Measurements from ENCODE around the gene SDK2.

The SDK2 gene

DNA sequence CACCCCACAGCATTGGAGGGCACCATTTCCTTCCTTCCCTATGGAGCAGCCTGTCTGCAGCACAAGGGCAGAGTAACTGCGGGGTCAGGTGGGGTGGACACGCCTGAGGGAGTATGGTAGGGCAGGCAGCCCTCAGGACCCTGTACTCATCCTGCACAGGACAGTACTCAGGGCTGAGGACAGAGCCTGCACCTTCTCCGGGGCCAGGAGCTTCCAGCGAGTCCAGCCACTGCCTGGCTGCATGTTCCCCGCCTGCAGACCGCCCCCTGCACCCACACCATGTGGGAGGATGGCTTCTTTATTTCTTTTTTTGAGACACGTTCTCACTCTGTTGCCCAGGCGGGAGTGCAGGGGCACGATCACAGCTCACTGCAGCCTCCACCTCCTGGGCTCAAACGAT lies 284.9 kb downstream of the SDK2 start:
- Histone ChIP-seq H3K9me3 (ENCODE audit: control insufficient read depth, insufficient read depth, low read depth, low read length) (no peaks in the 10 kb centered on the region), H3K36me3 (ENCODE audit: control insufficient read depth in 2 of 2, insufficient read depth in 1 of 2, low read length in 2 of 2) (no peaks in the 10 kb centered on the region), H3K4me3 (ENCODE audit: low read depth, low read length) (no peak overlapping the region), H3K4me1 (ENCODE audit: control insufficient read depth, insufficient read depth, low read length) (no peaks in the 10 kb centered on the region), H3K27ac (ENCODE audit: extremely low read depth, low read depth, low read length) (no peak overlapping the region)
- ChIA-PET CTCF (interaction anchor here (0.5 to 1.1 kb wide), 5 partner anchors 10 to 802 kb away, joined by 3 read pairs; no protein-coding TSS in a partner anchor), POLR2A (no interaction called here)
- TF ChIP-seq REPIN1 (tag by site-specific recombination; IDR thresholded peaks at IDR 0.05; ENCODE audit: low read depth) (no peak), EGR2 (tag by site-specific recombination; IDR thresholded peaks at IDR 0.05; ENCODE audit: low read depth) (peak; percentile 64), HOXC10 (CRISPR knock-in tag; IDR thresholded peaks at IDR 0.05) (no peak), ZNF654 (tag by site-specific recombination; IDR thresholded peaks at IDR 0.05; ENCODE audit: low read depth) (no peak), ZFHX2 (tag by site-specific recombination; conservative IDR thresholded peaks at IDR 0.05) (peak; percentile 78), ZNF292 (tag by site-specific recombination; IDR thresholded peaks at IDR 0.05; ENCODE audit: borderline replicate concordance, low read depth) (no peak), GLIS1 (tag by site-specific recombination; IDR thresholded peaks at IDR 0.05) (peak; percentile 3; the same call in 1 of the 2 replicates), ZNF670 (tag by site-specific recombination; IDR thresholded peaks at IDR 0.05; ENCODE audit: low read depth) (no peak), ZNF837 (tag by site-specific recombination; IDR thresholded peaks at IDR 0.05) (no peak)

DNA sequence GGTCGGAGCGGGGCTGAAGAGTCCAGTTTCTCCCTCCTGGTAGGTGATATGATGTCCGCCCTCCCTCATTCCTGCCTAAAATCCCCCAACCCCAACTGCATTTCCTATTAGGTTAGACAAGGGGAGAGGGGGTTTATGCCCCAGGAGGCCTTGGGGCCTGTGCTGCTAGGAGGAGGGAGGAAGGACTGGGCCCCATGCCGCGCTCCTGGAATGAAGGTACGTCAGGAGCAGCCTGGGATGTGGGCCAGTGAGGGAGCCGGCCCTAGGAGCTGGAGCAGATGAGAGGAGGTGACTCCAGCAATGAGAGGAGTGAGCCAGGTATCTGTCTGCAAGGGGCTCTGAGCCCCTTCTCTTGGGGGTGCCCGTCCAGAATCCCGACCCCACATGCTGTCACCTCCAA lies 285.6 kb downstream of the SDK2 start:
- Histone ChIP-seq H3K27ac (ENCODE audit: extremely low read depth, low read depth, low read length) (no peak overlapping the region), H3K36me3 (ENCODE audit: control insufficient read depth in 2 of 2, insufficient read depth in 1 of 2, low read length in 2 of 2) (no peaks in the 10 kb centered on the region), H3K4me3 (ENCODE audit: low read depth, low read length) (no peak overlapping the region), H3K4me1 (ENCODE audit: control insufficient read depth, insufficient read depth, low read length) (no peaks in the 10 kb centered on the region), H3K9me3 (ENCODE audit: control insufficient read depth, insufficient read depth, low read depth, low read length) (no peaks in the 10 kb centered on the region)
- ChIA-PET POLR2A (no interaction called here), CTCF (interaction anchor here (0.9 kb wide), 1 partner anchor 15 kb away, joined by 3 read pairs; no protein-coding TSS in a partner anchor)
- TF ChIP-seq FEZF1 (tag by site-specific recombination; IDR thresholded peaks at IDR 0.05), result no peak
- no peak for TF ChIP-seq ZNF530 (tag by site-specific recombination; IDR thresholded peaks at IDR 0.05; ENCODE audit: low read depth)
- TF ChIP-seq ZNF184 (tag by site-specific recombination; IDR thresholded peaks at IDR 0.05), result no peak
- TF ChIP-seq WT1 (tag by site-specific recombination; IDR thresholded peaks at IDR 0.05), result no peak
- TF ChIP-seq, protein P1, sequence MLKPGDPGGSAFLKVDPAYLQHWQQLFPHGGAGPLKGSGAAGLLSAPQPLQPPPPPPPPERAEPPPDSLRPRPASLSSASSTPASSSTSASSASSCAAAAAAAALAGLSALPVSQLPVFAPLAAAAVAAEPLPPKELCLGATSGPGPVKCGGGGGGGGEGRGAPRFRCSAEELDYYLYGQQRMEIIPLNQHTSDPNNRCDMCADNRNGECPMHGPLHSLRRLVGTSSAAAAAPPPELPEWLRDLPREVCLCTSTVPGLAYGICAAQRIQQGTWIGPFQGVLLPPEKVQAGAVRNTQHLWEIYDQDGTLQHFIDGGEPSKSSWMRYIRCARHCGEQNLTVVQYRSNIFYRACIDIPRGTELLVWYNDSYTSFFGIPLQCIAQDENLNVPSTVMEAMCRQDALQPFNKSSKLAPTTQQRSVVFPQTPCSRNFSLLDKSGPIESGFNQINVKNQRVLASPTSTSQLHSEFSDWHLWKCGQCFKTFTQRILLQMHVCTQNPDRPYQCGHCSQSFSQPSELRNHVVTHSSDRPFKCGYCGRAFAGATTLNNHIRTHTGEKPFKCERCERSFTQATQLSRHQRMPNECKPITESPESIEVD (tag by site-specific recombination; IDR thresholded peaks at IDR 0.05), result no peak
- TF ChIP-seq ZNF266 (tag by site-specific recombination; IDR thresholded peaks at IDR 0.05; ENCODE audit: low read depth), result no peak
- TF ChIP-seq ZNF785 (tag by site-specific recombination; IDR thresholded peaks at IDR 0.05), result no peak
- TF ChIP-seq HOXC10 (CRISPR knock-in tag; IDR thresholded peaks at IDR 0.05), result no peak
- TF ChIP-seq ZNF292 (tag by site-specific recombination; IDR thresholded peaks at IDR 0.05; ENCODE audit: borderline replicate concordance, low read depth), result no peak
- TF ChIP-seq ZNF510 (tag by site-specific recombination; IDR thresholded peaks at IDR 0.05; ENCODE audit: insufficient replicate concordance), result no peak
- no peak for TF ChIP-seq SALL2 (tag by site-specific recombination; IDR thresholded peaks at IDR 0.05; ENCODE audit: borderline replicate concordance)
- TF ChIP-seq ZNF350 (tag by site-specific recombination; IDR thresholded peaks at IDR 0.05), result no peak
- TF ChIP-seq ZNF654 (tag by site-specific recombination; IDR thresholded peaks at IDR 0.05; ENCODE audit: low read depth), result no peak
- TF ChIP-seq ZNF629 (tag by site-specific recombination; IDR thresholded peaks at IDR 0.05), result no peak
- TF ChIP-seq ZNF473 (tag by site-specific recombination; IDR thresholded peaks at IDR 0.05), result no peak
- TF ChIP-seq ZNF391 (tag by site-specific recombination; IDR thresholded peaks at IDR 0.05; ENCODE audit: borderline replicate concordance, low read depth), result no peak
- TF ChIP-seq, protein P2, sequence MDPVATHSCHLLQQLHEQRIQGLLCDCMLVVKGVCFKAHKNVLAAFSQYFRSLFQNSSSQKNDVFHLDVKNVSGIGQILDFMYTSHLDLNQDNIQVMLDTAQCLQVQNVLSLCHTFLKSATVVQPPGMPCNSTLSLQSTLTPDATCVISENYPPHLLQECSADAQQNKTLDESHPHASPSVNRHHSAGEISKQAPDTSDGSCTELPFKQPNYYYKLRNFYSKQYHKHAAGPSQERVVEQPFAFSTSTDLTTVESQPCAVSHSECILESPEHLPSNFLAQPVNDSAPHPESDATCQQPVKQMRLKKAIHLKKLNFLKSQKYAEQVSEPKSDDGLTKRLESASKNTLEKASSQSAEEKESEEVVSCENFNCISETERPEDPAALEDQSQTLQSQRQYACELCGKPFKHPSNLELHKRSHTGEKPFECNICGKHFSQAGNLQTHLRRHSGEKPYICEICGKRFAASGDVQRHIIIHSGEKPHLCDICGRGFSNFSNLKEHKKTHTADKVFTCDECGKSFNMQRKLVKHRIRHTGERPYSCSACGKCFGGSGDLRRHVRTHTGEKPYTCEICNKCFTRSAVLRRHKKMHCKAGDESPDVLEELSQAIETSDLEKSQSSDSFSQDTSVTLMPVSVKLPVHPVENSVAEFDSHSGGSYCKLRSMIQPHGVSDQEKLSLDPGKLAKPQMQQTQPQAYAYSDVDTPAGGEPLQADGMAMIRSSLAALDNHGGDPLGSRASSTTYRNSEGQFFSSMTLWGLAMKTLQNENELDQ (tag by site-specific recombination; IDR thresholded peaks at IDR 0.05; ENCODE audit: low read depth), result no peak
- TF ChIP-seq, protein P3, sequence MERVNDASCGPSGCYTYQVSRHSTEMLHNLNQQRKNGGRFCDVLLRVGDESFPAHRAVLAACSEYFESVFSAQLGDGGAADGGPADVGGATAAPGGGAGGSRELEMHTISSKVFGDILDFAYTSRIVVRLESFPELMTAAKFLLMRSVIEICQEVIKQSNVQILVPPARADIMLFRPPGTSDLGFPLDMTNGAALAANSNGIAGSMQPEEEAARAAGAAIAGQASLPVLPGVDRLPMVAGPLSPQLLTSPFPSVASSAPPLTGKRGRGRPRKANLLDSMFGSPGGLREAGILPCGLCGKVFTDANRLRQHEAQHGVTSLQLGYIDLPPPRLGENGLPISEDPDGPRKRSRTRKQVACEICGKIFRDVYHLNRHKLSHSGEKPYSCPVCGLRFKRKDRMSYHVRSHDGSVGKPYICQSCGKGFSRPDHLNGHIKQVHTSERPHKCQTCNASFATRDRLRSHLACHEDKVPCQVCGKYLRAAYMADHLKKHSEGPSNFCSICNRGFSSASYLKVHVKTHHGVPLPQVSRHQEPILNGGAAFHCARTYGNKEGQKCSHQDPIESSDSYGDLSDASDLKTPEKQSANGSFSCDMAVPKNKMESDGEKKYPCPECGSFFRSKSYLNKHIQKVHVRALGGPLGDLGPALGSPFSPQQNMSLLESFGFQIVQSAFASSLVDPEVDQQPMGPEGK (tag by site-specific recombination; IDR thresholded peaks at IDR 0.05), result no peak
- TF ChIP-seq ZNF830 (tag by site-specific recombination; IDR thresholded peaks at IDR 0.05; ENCODE audit: low read depth), result no peak
